LNCAP (cell line): ENCODE data around the gene EIF5A.

Source experiments
- TF ChIP-seq, protein P1 (sequence below): fragments of 450-650 bp; IDR thresholded peaks from 2 replicates; pipeline ENCODE4 v1.5.1; 2017; ENCODE audit warnings: mild to moderate bottlenecking

Gene EIF5A

GRCh38 chr17:7306911-7307685 lies at the start of gene EIF5A:
EIF5A (plus strand) TSS chr17:7307628; CDS start chr17:7309636, 2,008 bp downstream.
- TF ChIP-seq, protein P1, sequence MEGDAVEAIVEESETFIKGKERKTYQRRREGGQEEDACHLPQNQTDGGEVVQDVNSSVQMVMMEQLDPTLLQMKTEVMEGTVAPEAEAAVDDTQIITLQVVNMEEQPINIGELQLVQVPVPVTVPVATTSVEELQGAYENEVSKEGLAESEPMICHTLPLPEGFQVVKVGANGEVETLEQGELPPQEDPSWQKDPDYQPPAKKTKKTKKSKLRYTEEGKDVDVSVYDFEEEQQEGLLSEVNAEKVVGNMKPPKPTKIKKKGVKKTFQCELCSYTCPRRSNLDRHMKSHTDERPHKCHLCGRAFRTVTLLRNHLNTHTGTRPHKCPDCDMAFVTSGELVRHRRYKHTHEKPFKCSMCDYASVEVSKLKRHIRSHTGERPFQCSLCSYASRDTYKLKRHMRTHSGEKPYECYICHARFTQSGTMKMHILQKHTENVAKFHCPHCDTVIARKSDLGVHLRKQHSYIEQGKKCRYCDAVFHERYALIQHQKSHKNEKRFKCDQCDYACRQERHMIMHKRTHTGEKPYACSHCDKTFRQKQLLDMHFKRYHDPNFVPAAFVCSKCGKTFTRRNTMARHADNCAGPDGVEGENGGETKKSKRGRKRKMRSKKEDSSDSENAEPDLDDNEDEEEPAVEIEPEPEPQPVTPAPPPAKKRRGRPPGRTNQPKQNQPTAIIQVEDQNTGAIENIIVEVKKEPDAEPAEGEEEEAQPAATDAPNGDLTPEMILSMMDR, result no peak

DNA sequence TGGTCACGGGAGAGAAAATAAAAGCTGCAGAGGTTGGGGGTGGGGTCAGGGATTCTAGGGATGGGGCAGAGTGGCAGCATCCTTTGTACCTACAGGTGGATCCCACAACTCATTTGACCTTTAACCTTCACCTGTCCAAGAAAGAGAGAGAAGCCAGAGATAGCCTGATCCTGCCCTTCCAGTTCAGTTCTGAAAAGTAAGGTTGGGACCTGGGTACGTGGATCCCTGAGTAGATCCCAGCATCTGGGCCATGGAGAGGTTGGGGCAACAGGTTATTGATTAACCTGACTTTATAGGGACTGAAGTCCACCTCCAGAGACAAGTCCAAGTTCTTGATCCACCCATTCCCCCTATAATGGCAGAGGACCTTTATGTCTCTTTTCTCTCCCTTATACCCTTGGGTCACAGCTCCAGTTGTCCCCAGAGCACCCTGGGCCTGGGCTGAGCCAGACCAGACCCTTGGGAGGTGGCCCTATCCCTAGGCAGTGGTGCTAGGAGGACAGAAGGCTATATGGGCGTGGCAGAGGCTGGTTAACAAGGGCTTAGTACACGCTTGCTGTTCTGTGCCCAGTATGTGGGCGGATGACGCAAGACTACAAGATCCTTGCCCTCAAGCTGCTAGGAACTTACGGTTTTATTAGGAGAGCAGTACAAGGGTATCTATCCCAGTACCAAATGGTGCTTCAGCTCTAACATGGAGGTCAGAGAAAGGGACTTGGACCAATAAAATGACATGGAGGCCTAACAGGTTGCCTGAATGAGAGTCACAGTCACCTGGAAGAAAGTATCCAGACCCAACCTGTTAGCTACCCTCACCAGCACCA lies 48.5 kb upstream of the EIF5A start:
- TF ChIP-seq, protein P1, result no peak

DNA sequence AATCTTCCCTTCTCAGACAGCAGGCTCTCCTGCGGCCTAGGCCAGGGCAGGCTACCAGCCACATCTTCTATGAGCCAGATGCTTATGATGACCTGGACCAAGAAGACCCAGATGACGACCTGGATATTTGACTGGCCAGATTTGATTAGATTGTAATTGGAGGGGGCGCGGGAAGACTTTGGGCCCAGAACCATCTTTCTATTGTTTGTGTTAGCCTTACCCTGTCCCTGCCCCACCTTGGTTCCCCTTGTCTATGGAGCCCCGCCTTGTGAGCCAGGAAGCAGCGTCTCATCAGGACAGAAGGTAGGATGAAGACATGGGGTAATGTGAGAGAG lies 47.9 kb upstream of the EIF5A start:
- TF ChIP-seq, protein P1, result no peak

DNA sequence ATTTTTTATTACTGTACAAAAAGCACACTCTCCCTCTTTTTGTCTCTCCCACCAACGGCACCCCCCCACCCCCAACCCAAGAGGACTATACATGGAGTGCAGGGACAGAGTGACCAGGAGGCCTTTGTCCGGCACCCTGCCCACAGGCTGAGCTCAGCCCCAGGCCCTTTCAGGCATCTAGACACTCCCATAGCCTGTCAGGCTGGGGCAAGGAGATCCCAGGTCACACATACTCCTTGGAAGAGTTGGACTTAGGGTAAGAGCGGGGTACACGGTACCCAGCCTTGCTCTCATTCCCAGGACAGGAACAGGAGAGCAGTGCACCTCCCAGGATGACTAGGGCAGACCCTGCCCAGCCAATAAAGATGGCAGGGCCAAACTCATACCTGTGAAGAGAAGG lies 47.3 kb upstream of the EIF5A start:
- TF ChIP-seq, protein P1, result no peak

- TF ChIP-seq, protein P1, result no peak
Observed at GRCh38 chr17:7260651-7261378, 46.6 kb upstream of the EIF5A start.

GRCh38 chr17:7261379-7262191 lies 45.8 kb upstream of the EIF5A start:
- TF ChIP-seq, protein P1, result no peak
